OCI-LY3 (cell line): ENCODE results near the gene RAB11FIP2.

Experiments
- EZH2phosphoT487 ChIP-seq: fragments of 200-600 bp; shearing (Covaris generic); IDR thresholded peaks from 2 replicates; pipeline ENCODE4 v1.6.1; 2018; ENCODE audit warnings: antibody characterized with exemption, mixed run types, low read depth
- TF ChIP-seq, protein P1 (sequence below): fragments of 200-600, 300-600 bp; sonication (generic); IDR thresholded peaks from 2 replicates; pipeline ENCODE4 v1.5.1; 2014; ENCODE audit warnings: antibody characterized with exemption, low read length, low read depth

DNA sequence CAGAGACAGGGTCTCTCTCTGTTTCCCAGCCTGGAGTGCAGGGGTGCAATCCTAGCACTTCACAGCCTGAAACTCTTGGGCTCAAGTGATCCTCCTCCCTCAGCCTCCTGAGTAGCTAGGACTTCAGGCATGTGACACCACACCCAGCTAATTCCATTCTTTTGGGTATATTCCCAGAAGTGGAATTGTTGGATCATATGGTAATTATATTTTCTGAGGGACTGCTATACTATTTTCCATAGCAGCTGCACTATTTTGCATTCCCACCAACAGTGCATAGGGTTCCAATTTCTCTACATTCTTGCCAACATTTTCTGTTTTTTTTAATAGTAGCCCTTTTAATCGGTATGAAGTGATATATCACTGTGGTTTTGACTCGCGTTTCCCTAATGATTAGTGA, 30.0 kb upstream of the RAB11FIP2 start:
- TF ChIP-seq, protein P1, sequence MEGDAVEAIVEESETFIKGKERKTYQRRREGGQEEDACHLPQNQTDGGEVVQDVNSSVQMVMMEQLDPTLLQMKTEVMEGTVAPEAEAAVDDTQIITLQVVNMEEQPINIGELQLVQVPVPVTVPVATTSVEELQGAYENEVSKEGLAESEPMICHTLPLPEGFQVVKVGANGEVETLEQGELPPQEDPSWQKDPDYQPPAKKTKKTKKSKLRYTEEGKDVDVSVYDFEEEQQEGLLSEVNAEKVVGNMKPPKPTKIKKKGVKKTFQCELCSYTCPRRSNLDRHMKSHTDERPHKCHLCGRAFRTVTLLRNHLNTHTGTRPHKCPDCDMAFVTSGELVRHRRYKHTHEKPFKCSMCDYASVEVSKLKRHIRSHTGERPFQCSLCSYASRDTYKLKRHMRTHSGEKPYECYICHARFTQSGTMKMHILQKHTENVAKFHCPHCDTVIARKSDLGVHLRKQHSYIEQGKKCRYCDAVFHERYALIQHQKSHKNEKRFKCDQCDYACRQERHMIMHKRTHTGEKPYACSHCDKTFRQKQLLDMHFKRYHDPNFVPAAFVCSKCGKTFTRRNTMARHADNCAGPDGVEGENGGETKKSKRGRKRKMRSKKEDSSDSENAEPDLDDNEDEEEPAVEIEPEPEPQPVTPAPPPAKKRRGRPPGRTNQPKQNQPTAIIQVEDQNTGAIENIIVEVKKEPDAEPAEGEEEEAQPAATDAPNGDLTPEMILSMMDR: no peak
- TF ChIP-seq EZH2phosphoT487: no peak
